OCI-LY1 (cell line): ENCODE results near the gene PTPRT.

Experiments
- H2AFZ ChIP-seq: fragments of 200-600 bp; sonication (generic), shearing (Covaris generic); 2 replicates; pipeline ENCODE4 v1.6.0; 2014; ENCODE audit warnings: antibody characterized with exemption, mild to moderate bottlenecking, low read length
- H3F3A ChIP-seq: fragments of 200-600 bp; sonication (generic), shearing (Covaris generic); 2 replicates; pipeline ENCODE4 v1.6.0; 2014; ENCODE audit warnings: mild to moderate bottlenecking, antibody characterized with exemption, low read length, moderate library complexity; ENCODE audit not compliant: insufficient read depth
- H3K27ac ChIP-seq: fragments of 200-600 bp; sonication (generic); 2 replicates; pipeline ENCODE4 v1.5.1; 2014; ENCODE audit warnings: low read length, mixed run types, mild to moderate bottlenecking, low read depth; ENCODE audit not compliant: poor library complexity, severe bottlenecking
- H3K27me3 ChIP-seq: fragments of 200-600 bp; sonication (generic); 2 replicates; pipeline ENCODE4 v1.6.0; 2014; ENCODE audit warnings: antibody characterized with exemption, mild to moderate bottlenecking, low read length, moderate library complexity; ENCODE audit not compliant: insufficient read depth
- H3K36me3 ChIP-seq: fragments of 200-600 bp; sonication (generic); 2 replicates; pipeline ENCODE4 v1.6.1; 2014; ENCODE audit warnings: mild to moderate bottlenecking, antibody characterized with exemption, low read length, moderate library complexity, mixed read lengths; ENCODE audit not compliant: insufficient read depth
- H3K4me1 ChIP-seq: fragments of 200-600 bp; sonication (generic); 2 replicates; pipeline ENCODE4 v1.5.1; 2014; ENCODE audit warnings: mild to moderate bottlenecking, low read length, moderate library complexity; ENCODE audit not compliant: insufficient read depth, severe bottlenecking
- H3K4me2 ChIP-seq: fragments of 200-600 bp; sonication (generic), shearing (Covaris generic); 2 replicates; pipeline ENCODE4 v1.6.1; 2014; ENCODE audit warnings: low read length
- H3K4me3 ChIP-seq: fragments of 200-600 bp; sonication (generic); 2 replicates; pipeline ENCODE4 v1.5.1; 2014; ENCODE audit warnings: low read length, low read depth, mild to moderate bottlenecking, mixed read lengths; ENCODE audit not compliant: poor library complexity, severe bottlenecking
- H3K79me2 ChIP-seq: fragments of 200-600 bp; shearing (Covaris generic); 2 replicates; pipeline ENCODE4 v1.6.1; 2016; ENCODE audit warnings: mixed run types, low read length, mixed read lengths; ENCODE audit not compliant: insufficient read depth
- H3K9ac ChIP-seq: fragments of 200-600 bp; sonication (generic), shearing (Covaris generic); 2 replicates; pipeline ENCODE4 v1.6.1; 2014; ENCODE audit warnings: mild to moderate bottlenecking, low read length, mixed read lengths
- H3K9me2 ChIP-seq: fragments of 200-600 bp; sonication (generic), shearing (Covaris generic); 2 replicates; pipeline ENCODE4 v1.6.1; 2014; ENCODE audit warnings: low read depth, mild to moderate bottlenecking, low read length, mixed read lengths
- H3K9me3 ChIP-seq: fragments of 200-600 bp; shearing (Covaris generic); 2 replicates; pipeline ENCODE4 v1.6.1; 2014; ENCODE audit warnings: low read length, mixed read lengths
- H4K20me1 ChIP-seq: fragments of 200-600 bp; sonication (generic), shearing (Covaris generic); 2 replicates; pipeline ENCODE4 v1.6.0; 2016; ENCODE audit warnings: mild to moderate bottlenecking, low read length; ENCODE audit not compliant: insufficient read depth
- EZH2 ChIP-seq: fragments of 200-600 bp; sonication (generic), shearing (Covaris generic); IDR thresholded peaks from 2 replicates; pipeline ENCODE4 v1.8.0; 2017; ENCODE audit warnings: borderline replicate concordance, mixed run types, mild to moderate bottlenecking, antibody characterized with exemption, low read length, moderate library complexity, mixed read lengths
- TF ChIP-seq, protein P1 (sequence below): fragments of 200-600 bp; sonication (generic), shearing (Covaris generic); IDR thresholded peaks from 2 replicates; pipeline ENCODE4 v1.5.1; 2017; ENCODE audit warnings: mild to moderate bottlenecking, antibody characterized with exemption, low read length, moderate library complexity, mixed read lengths

PTPRT gene

DNA sequence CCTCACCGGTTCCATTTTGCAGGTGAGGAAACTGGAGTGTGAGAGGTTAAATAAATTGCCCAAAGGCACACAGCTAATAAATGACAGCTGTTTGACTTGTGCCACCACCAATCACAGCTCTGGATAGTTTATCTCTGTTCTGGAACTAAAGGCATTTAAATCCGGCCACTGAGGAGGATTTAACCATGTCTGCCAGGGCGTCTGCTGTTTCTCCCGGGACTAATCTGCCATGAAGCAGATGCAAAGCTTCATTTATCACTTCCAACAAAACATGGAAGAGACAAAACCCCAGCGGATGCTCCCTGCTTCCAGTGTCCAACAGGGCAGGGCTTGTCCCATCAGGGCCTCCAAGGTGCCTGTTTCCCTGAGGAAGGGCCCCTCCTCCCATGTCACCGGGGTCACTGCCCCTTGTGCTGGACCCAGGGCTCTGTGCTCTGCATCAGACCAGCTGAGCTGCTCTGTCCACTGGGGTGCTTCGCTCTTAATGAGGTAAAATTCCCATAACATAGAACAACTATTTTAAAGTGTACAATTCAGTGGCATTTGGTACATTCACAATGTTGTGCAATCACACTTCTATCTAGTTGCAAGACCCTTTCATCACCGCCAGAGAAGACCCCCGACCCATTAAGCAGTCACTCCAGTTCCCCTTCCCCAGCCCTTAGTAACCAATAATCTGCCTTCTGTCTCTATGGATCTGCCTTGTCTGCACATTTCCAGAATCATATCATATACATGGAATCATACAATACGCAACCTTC lies 244.3 kb downstream of the PTPRT start:
- Histone ChIP-seq H3K9me3 (no peaks in the 10 kb centered on the region), H3K4me3 (no peak overlapping the region), H3K79me2 (no peaks in the 10 kb centered on the region), H2AFZ (no peak overlapping the region), H3K36me3 (no peaks in the 10 kb centered on the region), H3F3A (no peaks in the 10 kb centered on the region), H3K9ac (no peak overlapping the region), H3K9me2 (no peaks in the 10 kb centered on the region), H3K4me1 (no peaks in the 10 kb centered on the region), H3K27ac (no peak overlapping the region), H3K27me3 (no peaks in the 10 kb centered on the region; the same call in 1 of the 2 replicates), H3K4me2 (no peak overlapping the region), H4K20me1 (no peaks in the 10 kb centered on the region)
- TF ChIP-seq EZH2 = no peak
- TF ChIP-seq, protein P1, sequence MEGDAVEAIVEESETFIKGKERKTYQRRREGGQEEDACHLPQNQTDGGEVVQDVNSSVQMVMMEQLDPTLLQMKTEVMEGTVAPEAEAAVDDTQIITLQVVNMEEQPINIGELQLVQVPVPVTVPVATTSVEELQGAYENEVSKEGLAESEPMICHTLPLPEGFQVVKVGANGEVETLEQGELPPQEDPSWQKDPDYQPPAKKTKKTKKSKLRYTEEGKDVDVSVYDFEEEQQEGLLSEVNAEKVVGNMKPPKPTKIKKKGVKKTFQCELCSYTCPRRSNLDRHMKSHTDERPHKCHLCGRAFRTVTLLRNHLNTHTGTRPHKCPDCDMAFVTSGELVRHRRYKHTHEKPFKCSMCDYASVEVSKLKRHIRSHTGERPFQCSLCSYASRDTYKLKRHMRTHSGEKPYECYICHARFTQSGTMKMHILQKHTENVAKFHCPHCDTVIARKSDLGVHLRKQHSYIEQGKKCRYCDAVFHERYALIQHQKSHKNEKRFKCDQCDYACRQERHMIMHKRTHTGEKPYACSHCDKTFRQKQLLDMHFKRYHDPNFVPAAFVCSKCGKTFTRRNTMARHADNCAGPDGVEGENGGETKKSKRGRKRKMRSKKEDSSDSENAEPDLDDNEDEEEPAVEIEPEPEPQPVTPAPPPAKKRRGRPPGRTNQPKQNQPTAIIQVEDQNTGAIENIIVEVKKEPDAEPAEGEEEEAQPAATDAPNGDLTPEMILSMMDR = no peak

DNA sequence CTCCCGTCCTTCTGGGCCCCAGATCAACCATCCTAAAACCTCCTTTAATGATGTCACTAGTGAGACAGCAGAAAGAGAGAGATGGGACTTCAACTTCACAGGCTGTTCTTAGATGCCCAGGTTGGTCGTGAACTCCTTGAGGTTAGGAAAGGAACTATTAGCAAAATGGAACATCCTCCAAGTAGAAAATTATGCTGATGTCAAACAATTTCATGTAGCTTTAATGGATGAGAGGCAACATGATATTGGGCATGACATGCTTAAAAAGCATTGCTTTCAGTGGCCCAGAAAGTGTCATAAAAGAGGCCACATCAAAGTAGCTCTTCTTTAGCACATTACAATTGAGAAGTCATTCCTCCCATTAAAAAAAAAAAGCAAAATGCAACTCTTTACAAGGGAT lies 248.1 kb downstream of the PTPRT start:
- no peaks in the 10 kb centered on the region; the same call in 1 of the 2 replicates for H3K27me3 ChIP-seq
- H3F3A ChIP-seq = no peaks in the 10 kb centered on the region
- H2AFZ ChIP-seq = no peak overlapping the region
- H3K9ac ChIP-seq = no peak overlapping the region
- TF ChIP-seq, protein P1 = no peak
- no peak for TF ChIP-seq EZH2
- no peaks in the 10 kb centered on the region for H3K9me2 ChIP-seq
- H3K4me3 ChIP-seq = no peak overlapping the region
- H3K4me1 ChIP-seq = no peaks in the 10 kb centered on the region
- no peaks in the 10 kb centered on the region for H3K79me2 ChIP-seq
- no peak overlapping the region for H3K4me2 ChIP-seq
- no peaks in the 10 kb centered on the region for H3K9me3 ChIP-seq
- no peaks in the 10 kb centered on the region for H4K20me1 ChIP-seq
- H3K27ac ChIP-seq = no peak overlapping the region
- no peaks in the 10 kb centered on the region for H3K36me3 ChIP-seq

DNA sequence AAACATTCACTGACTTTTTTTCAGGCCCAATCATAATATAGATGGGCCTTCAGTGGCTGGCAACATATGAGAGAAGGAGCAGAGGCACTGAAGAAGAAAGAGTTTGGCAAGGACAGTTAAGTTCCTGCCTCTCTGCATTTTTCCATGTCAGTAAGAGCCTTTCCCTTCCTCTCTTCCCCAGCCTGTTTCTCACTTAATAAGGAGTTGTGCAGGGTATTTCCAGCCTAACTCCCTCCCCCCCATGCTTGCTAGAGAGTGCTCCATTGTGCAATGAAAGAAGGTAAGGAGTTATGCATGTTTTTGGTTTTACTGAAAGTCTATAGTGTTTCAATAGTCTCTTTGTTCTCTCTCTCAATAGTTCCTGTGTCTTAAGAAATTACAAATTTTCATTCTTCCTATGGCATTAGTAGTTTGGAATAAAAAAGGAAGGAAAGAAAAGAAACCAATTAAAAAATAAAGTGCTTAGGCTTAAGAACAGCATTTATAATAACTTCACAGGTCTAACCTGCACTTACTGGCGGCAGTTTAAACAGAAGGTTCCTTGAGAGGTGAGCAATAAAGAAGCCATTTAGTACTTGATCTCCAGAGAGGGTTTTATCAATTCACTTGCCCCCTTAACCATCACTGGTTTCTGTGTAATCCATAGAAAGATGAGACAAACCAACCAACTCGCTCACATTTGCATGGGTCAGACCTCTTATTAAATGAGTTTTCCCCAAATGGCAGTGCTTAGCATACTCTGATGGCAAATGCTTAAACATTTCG lies 251.1 kb downstream of the PTPRT start:
- Histone ChIP-seq H3K9ac (no peak overlapping the region), H3K4me2 (no peak overlapping the region), H3K4me1 (no peaks in the 10 kb centered on the region), H3K79me2 (no peaks in the 10 kb centered on the region), H3K9me2 (no peaks in the 10 kb centered on the region), H3K9me3 (no peaks in the 10 kb centered on the region), H2AFZ (no peak overlapping the region), H3K27ac (no peak overlapping the region), H3F3A (no peaks in the 10 kb centered on the region), H4K20me1 (no peaks in the 10 kb centered on the region), H3K27me3 (no peaks in the 10 kb centered on the region; the same call in 1 of the 2 replicates), H3K36me3 (no peaks in the 10 kb centered on the region), H3K4me3 (no peak overlapping the region)
- TF ChIP-seq, protein P1 = no peak
- TF ChIP-seq EZH2 = no peak
